Measurements from ENCODE around the gene OR4K14. TPM values are rescaled to one million over a fixed set of nuclear protein-coding genes. Genes with fewer than 3 reads are reported as not detected.

The OR4K14 gene
- total RNA-seq, result not detected
- polyA plus RNA-seq, result not detected
- long read RNA-seq, donor 1, result 0 reads
- long read RNA-seq, donor 2, result 0 reads
- long read RNA-seq, donor 3, result 0 reads
- long read RNA-seq, donor 4, result 0 reads
- long read RNA-seq, donor 5, result 0 reads
- long read RNA-seq, donor 6, result 0 reads
- long read RNA-seq, donor 7, result 0 reads
- long read RNA-seq, donor 8, result 0 reads
- long read RNA-seq, donor 9, result 0 reads
- long read RNA-seq, donor 10, result 0 reads

GRCh38 chr14:20019257-20019865, at the start of gene OR4K14:
Gene OR4K14, minus strand, starts transcription at chr14:20019307. Its CDS starts 4,114 bp downstream, at chr14:20015193.
- Histone ChIP-seq H3K27ac (no peak within 1 kb of the TSS), H3K4me3 (no peak within 1 kb of the TSS), H3K36me3 (no peaks in the 10 kb centered on the region), H3K27me3 (no peaks in the 10 kb centered on the region), H3K4me1 (no peaks in the 10 kb centered on the region), H3K9me3 (peaks cover 0 to 6% (median 6%) of the 10 kb centered on the region in 4 donors)
- no peak for TF ChIP-seq EP300 (IDR thresholded peaks at IDR 0.05)
- TF ChIP-seq CTCF (IDR thresholded peaks at IDR 0.05), result no peak
- no peak for TF ChIP-seq POLR2AphosphoS5 (IDR thresholded peaks at IDR 0.05)
- no peak for TF ChIP-seq POLR2A (IDR thresholded peaks at IDR 0.05)
- intact Hi-C loops (cut with DNase I; ENCODE audit: low total_unique reads), result no loop called here
- WGBS, 5 donors, result 52 to 73% (median 66%) methylated on average over 2 of the region's 2 CpGs
- no peak for DNase-seq

- no peak within 1 kb of the TSS for H3K4me3 ChIP-seq
- 54 to 74% (median 64%) methylated on average over 2 of the region's 2 CpGs for WGBS, 5 donors
- H3K36me3 ChIP-seq, result no peaks in the 10 kb centered on the region
- no peak for DNase-seq
- TF ChIP-seq POLR2A (IDR thresholded peaks at IDR 0.05) (no peak), CTCF (IDR thresholded peaks at IDR 0.05) (no peak), POLR2AphosphoS5 (IDR thresholded peaks at IDR 0.05) (no peak), EP300 (IDR thresholded peaks at IDR 0.05) (no peak)
- H3K9me3 ChIP-seq, result peaks cover 0 to 14% (median 12%) of the 10 kb centered on the region in 4 donors
- H3K27me3 ChIP-seq, result no peaks in the 10 kb centered on the region
- no peak within 1 kb of the TSS for H3K27ac ChIP-seq
- no peaks in the 10 kb centered on the region for H3K4me1 ChIP-seq
- intact Hi-C loops (cut with DNase I; ENCODE audit: low total_unique reads), result no loop called here
These were observed 40.6 kb upstream of the OR4K14 start, which contains the start of gene OR4L1 for GRCh38 chr14:20059745-20060144. Gene OR4L1, plus strand, starts transcription at chr14:20060045. Its CDS starts 0 bp downstream, at chr14:20060045.

GRCh38 chr14:20048202-20048601, 29.1 kb upstream of the OR4K14 start:
- Histone ChIP-seq H3K27me3 (no peaks in the 10 kb centered on the region), H3K27ac (no peak overlapping the region), H3K4me3 (no peak overlapping the region), H3K36me3 (no peaks in the 10 kb centered on the region), H3K4me1 (no peaks in the 10 kb centered on the region), H3K9me3 (no peaks in the 10 kb centered on the region)
- intact Hi-C loops (cut with DNase I; ENCODE audit: low total_unique reads), result no loop called here
- WGBS, 5 donors, result 44 to 63% (median 57%) methylated on average over 1 of the region's 1 CpG
- TF ChIP-seq POLR2AphosphoS5 (IDR thresholded peaks at IDR 0.05), result no peak
- TF ChIP-seq CTCF (IDR thresholded peaks at IDR 0.05), result no peak
- TF ChIP-seq POLR2A (IDR thresholded peaks at IDR 0.05), result no peak
- TF ChIP-seq EP300 (IDR thresholded peaks at IDR 0.05), result no peak
- DNase-seq, result no peak

GRCh38 chr14:20044243-20044642, 25.1 kb upstream of the OR4K14 start:
- intact Hi-C loops (cut with DNase I; ENCODE audit: low total_unique reads), result no loop called here
- Histone ChIP-seq H3K27ac (no peak overlapping the region), H3K4me1 (no peaks in the 10 kb centered on the region), H3K36me3 (no peaks in the 10 kb centered on the region), H3K4me3 (no peak overlapping the region), H3K9me3 (no peaks in the 10 kb centered on the region), H3K27me3 (no peaks in the 10 kb centered on the region)
- no peak for DNase-seq
- WGBS, 5 donors, result 64 to 74% (median 71%) methylated on average over 5 of the region's 5 CpGs
- TF ChIP-seq POLR2A (IDR thresholded peaks at IDR 0.05) (no peak), EP300 (IDR thresholded peaks at IDR 0.05) (no peak), POLR2AphosphoS5 (IDR thresholded peaks at IDR 0.05) (no peak), CTCF (IDR thresholded peaks at IDR 0.05) (no peak)

Measured in stomach (tissue), 19 donors.